Vagina (tissue), 2 donors: ENCODE data around the gene GNG14.
"Not testable (repeated sequence)": the region's sequence is repeated elsewhere in the genome, so short reads cannot be mapped to it uniquely, and the experiment has no call there.

Experiments
- CTCF ChIP-seq, 3 experiments: fragments of 450-650 bp in 2 of 3; fragments of 200-600 bp in 1 of 3; sonication (generic) in 1 of 3; IDR thresholded peaks; one replicate each; pipeline ENCODE4 v1.5.1; 2017 to 2019; ENCODE audit warnings: antibody characterized with exemption in 3 of 3, mild to moderate bottlenecking in 2 of 3, moderate library complexity in 2 of 3
- POLR2A ChIP-seq, 2 donors: fragments of 450-650 bp; IDR thresholded peaks; one replicate each; pipeline ENCODE4 v1.6.1; 2017; ENCODE audit warnings: antibody characterized with exemption in 2 of 2, mild to moderate bottlenecking in 2 of 2, moderate library complexity in 2 of 2
- POLR2AphosphoS5 ChIP-seq, 2 donors: sonication (generic); formaldehyde crosslinking; IDR thresholded peaks; one replicate each; pipeline ENCODE4 v1.9.0; 2017; ENCODE audit warnings: antibody characterized with exemption in 2 of 2, mild to moderate bottlenecking in 2 of 2, low read depth in 1 of 2; ENCODE audit not compliant: insufficient read depth in 1 of 2

- TF ChIP-seq CTCF (IDR thresholded peaks at IDR 0.05); POLR2A (IDR thresholded peaks at IDR 0.05); POLR2AphosphoS5 (IDR thresholded peaks at IDR 0.05; ENCODE audit: insufficient read depth in 1 of 2, low read depth in 1 of 2): not testable (repeated sequence)
These were observed 37.8 kb downstream of the GNG14 start for GRCh38 chr19:12725612-12726011.
